Heart right ventricle (tissue), 16 donors: Measurements from ENCODE around the gene TRAPPC10. TPM values are rescaled to one million over a fixed set of nuclear protein-coding genes. Genes with fewer than 3 reads are reported as not detected.

Experiments
- ATAC-seq, 8 donors: fragments of 200-7000 bp; cut with Tn5 transposase; one replicate each; pipeline ENCODE4 v1.9.1; 2020; ENCODE audit warnings: mild to moderate bottlenecking in 8 of 8, moderate library complexity in 8 of 8, moderate number of reproducible peaks in 1 of 8
- DNase-seq, 2 donors: peaks; one replicate each; pipeline ENCODE4 v3.0.0-alpha.2; 2020
- H3K27ac ChIP-seq, 10 donors: fragments of 200-600 bp; sonication (generic) in 2 of 10; one replicate each; pipeline versions ENCODE4 v1.5.0 to v1.8.0; 2020 to 2022; ENCODE audit warnings: mild to moderate bottlenecking in 3 of 10
- H3K27me3 ChIP-seq, 7 donors: fragments of 200-600 bp; one replicate each; pipeline ENCODE4 v1.8.0; 2021 to 2022; ENCODE audit warnings: mild to moderate bottlenecking in 2 of 7
- H3K36me3 ChIP-seq, 9 donors: fragments of 200-600 bp; sonication (generic) in 1 of 9; one replicate each; pipeline versions ENCODE4 v1.5.0 to v1.8.0; 2020 to 2022; ENCODE audit warnings: mild to moderate bottlenecking in 2 of 9
- H3K4me1 ChIP-seq, 9 donors: fragments of 200-600 bp; sonication (generic) in 1 of 9; one replicate each; pipeline versions ENCODE4 v1.5.0 to v1.8.0; 2020 to 2022; ENCODE audit warnings: mild to moderate bottlenecking in 4 of 9
- H3K4me3 ChIP-seq, 10 donors: fragments of 200-600 bp; sonication (generic) in 2 of 10; one replicate each; pipeline versions ENCODE4 v1.5.0 to v1.8.0; 2020 to 2022; ENCODE audit warnings: mild to moderate bottlenecking in 7 of 10, moderate library complexity in 2 of 10
- H3K9me3 ChIP-seq, 11 donors: fragments of 200-600 bp in 10 of 11; sonication (generic) in 2 of 11; one replicate each; pipeline versions ENCODE4 v1.5.0 to v1.8.0; 2013 to 2022; ENCODE audit warnings: mild to moderate bottlenecking in 2 of 11, control low read depth in 1 of 11, moderate library complexity in 1 of 11
- CTCF ChIP-seq, 9 donors: fragments of 200-600 bp; sonication (generic) in 2 of 9; IDR thresholded peaks; one replicate each; pipeline versions ENCODE4 v1.5.0 to v1.8.0; 2021 to 2022; ENCODE audit warnings: antibody characterized with exemption in 9 of 9, mild to moderate bottlenecking in 5 of 9, moderate library complexity in 1 of 9
- WGBS, 2 donors: extraction: QIAGEN DNeasy Blood & Tissue Kit; methylation state at CpG; one replicate each; pipeline ENCODE4 v1.1.7; 2013; ENCODE audit warnings: inconsistent platforms in 1 of 2; 5-methylcytosine and 5-hydroxymethylcytosine counted together
- intact Hi-C, 10 donors: fragments of 100-400 bp; cut with DNase I; formaldehyde crosslinking; loops; one replicate each; pipeline versions ENCODE4 v1.11.1 to v1.14.2; 2022
- polyA plus RNA-seq, 2 donors: library from polyadenylated mRNA; stranded (reverse); fragments of 200-250 nt; gene quantifications; one replicate each; pipeline ENCODE4 v1.2.3, GENCODE V29; 2013
- total RNA-seq, 10 donors: library from RNA; stranded (reverse); fragmentation: NEBNext Ultra II Directional in 3 of 10; extraction: Animal tissue kit (Norgen Biotek cat#: 25700) in 3 of 10; gene quantifications; one replicate each; pipeline versions ENCODE4 v1.2.1 to v1.2.4, GENCODE V29; 2021 to 2023
- donor health status: Arrhythmogenic right ventricular cardiomyopathy.
- donor health status: ischemic (EF 13 %, LVEDD 7.1; RV severe dilation, severe dysfunction).
- donor health status: healthy with polysubstance abuse.
- donor health status: DM: no; HTN: yes; CAD: no.
- donor health status: DM: no; HTN: no; CAD: no.
- donor health status: ischemic (EF 25% LVEDD 6.9; RV normal size, moderate dysfunction).
- donor health status: ischemic (EF 25% LVEDD 5.7; RV mildly dilated, moderate dysfunction).
- donor health status: healthy.
- donor health status: DM: yes; HTN: yes; CAD: no.
- donor health status: Ischemic cardiomyopathy.
- donor health status: ischemic (EF 35%, LVEDD 5.7; RV mildly dilated, moderate dysfunction).
- donor health status: nonischemic (EF 11% LVEDD 7.7; RV severe dilation, severe dysfunction).
- donor health status: DM: yes; HTN: yes; CAD: no.
- donor health status: PGD.
- donor health status: ischemic (EF 29% LVEDD 5.4; RV normal size, mild dysfunction).
- donor health status: nonischemic (EF 23%, LVEDD 6.1; RV moderate dilation, normal function).

The TRAPPC10 gene
- total and polyA plus RNA-seq, 12 donors: 4.7 to 26.2 (median 19.4) TPM

GRCh38 chr21:44054710-44055109 is 42.6 kb downstream of the TRAPPC10 start:
- no peak overlapping the region for H3K4me3 ChIP-seq
- peak overlapping the region in 4 of 10 donors; percentile 13 to 37 (median 25) for H3K27ac ChIP-seq
- peaks cover 8 to 45% (median 26%) of the 10 kb centered on the region in 9 donors for H3K4me1 ChIP-seq
- DNase-seq (no peak), ATAC-seq (peak in 6 of 8 donors; percentile 29 to 51 (median 38))
- 66 to 68% methylated on average over 5 of the region's 5 CpGs for WGBS, 2 donors
- intact Hi-C loops: loop anchor here in 1 of 10 donors (10.0 kb wide), 2 partner anchors 50 to 240 kb away; no protein-coding TSS in a partner anchor
- no peak for TF ChIP-seq CTCF (IDR thresholded peaks at IDR 0.05)
- peaks cover 0 to 79% (median 14%) of the 10 kb centered on the region in 9 donors for H3K36me3 ChIP-seq
- no peaks in the 10 kb centered on the region for H3K27me3 ChIP-seq
- no peaks in the 10 kb centered on the region for H3K9me3 ChIP-seq

- no peak overlapping the region for H3K4me3 ChIP-seq
- intact Hi-C loops: loop anchor here in 1 of 10 donors (10.0 kb wide), 2 partner anchors 52 to 242 kb away; no protein-coding TSS in a partner anchor
- DNase-seq (no peak), ATAC-seq (no peak)
- TF ChIP-seq CTCF (IDR thresholded peaks at IDR 0.05): no peak
- H3K27me3 ChIP-seq: no peaks in the 10 kb centered on the region
- H3K27ac ChIP-seq: no peak overlapping the region
- H3K9me3 ChIP-seq: no peaks in the 10 kb centered on the region
- 97% methylated on average over 9 of the region's 9 CpGs for WGBS, 2 donors
- peaks cover 0 to 96% (median 21%) of the 10 kb centered on the region in 9 donors for H3K36me3 ChIP-seq
- H3K4me1 ChIP-seq: peaks cover 0 to 21% (median 11%) of the 10 kb centered on the region in 9 donors
Measured at GRCh38 chr21:44057055-44057454, 44.9 kb downstream of the TRAPPC10 start.

- TF ChIP-seq CTCF (IDR thresholded peaks at IDR 0.05): no peak
- H3K27me3 ChIP-seq: no peaks in the 10 kb centered on the region
- H3K9me3 ChIP-seq: no peaks in the 10 kb centered on the region
- no peak for DNase-seq
- no peak overlapping the region for H3K27ac ChIP-seq
- intact Hi-C loops: loop anchor here in 1 of 10 donors (10.0 kb wide), 2 partner anchors 53 to 243 kb away; no protein-coding TSS in a partner anchor
- 94 to 95% methylated on average over 15 of the region's 15 CpGs for WGBS, 2 donors
- H3K4me1 ChIP-seq: peaks cover 0 to 12% (median under 1%) of the 10 kb centered on the region in 9 donors
- no peak overlapping the region for H3K4me3 ChIP-seq
- peaks cover 0 to 96% (median 21%) of the 10 kb centered on the region in 9 donors for H3K36me3 ChIP-seq
- ATAC-seq: no peak
Measured at GRCh38 chr21:44057960-44058651, 46.0 kb downstream of the TRAPPC10 start.

GRCh38 chr21:44058652-44058964 is 46.5 kb downstream of the TRAPPC10 start:
- Histone ChIP-seq H3K4me3 (no peak overlapping the region), H3K27ac (no peak overlapping the region), H3K4me1 (peaks cover 0 to 12% (median 0%) of the 10 kb centered on the region in 9 donors), H3K9me3 (no peaks in the 10 kb centered on the region), H3K27me3 (no peaks in the 10 kb centered on the region), H3K36me3 (peaks cover 0 to 96% (median 21%) of the 10 kb centered on the region in 9 donors)
- no peak for TF ChIP-seq CTCF (IDR thresholded peaks at IDR 0.05)
- 94% methylated on average over 12 of the region's 12 CpGs for WGBS, 2 donors
- peak in 1 of 8 donors; percentile 38 for ATAC-seq
- intact Hi-C loops: loop anchor here in 1 of 10 donors (10.0 kb wide), 2 partner anchors 54 to 244 kb away; no protein-coding TSS in a partner anchor
- DNase-seq: no peak
